HG03439 (cell line): ENCODE data around the gene GCNT1.
A peak's percentile ranks its signal among the peaks of the same experiment; 100 is the strongest.
"Not testable (repeated sequence)": the region's sequence is repeated elsewhere in the genome, so short reads cannot be mapped to it uniquely, and the experiment has no call there.

ENCODE experiments used
- ATAC-seq: cut with Tn5 transposase; IDR thresholded peaks from one replicate; pipeline ENCODE4 v1.9.1; 2021; ENCODE audit warnings: mild to moderate bottlenecking, moderate library complexity; ENCODE audit not compliant: unreplicated experiment

Gene GCNT1

DNA sequence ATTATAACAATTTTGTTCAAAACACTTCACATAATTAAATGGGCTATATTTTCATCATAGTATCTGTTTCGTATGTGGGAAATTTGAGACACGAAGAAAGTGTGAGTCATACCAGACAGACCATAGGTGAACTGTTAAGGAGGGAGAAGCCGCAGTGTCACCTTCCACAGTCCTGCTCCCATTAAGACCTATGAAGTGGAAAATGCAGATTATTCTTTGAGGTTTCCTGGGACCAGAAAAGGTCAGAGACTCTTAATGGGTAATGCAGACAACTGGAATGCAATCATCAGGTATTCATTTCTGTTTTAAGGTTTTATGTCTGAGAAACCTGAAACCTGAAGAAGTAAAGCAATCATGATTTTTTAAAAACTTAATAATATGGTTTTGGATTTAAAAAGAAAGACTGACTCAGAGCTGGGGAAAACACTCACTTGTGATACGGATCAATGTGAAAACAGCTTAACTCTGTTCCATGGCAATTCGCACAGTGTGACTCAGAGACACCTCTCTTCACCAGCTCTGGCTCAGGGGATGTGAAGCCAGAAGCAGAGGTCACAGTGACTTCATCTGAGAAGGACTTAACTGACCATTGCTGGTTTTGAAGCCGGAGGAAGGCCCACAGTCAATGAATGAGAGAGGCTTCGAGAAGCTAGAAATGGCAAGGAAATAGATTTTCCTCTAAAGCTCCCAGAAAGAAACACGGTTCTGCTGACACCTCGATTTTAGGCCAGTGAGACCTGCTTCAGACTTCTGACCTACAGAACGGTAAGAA is 17.2 kb upstream of the GCNT1 start:
- peak; percentile 53 for ATAC-seq

DNA sequence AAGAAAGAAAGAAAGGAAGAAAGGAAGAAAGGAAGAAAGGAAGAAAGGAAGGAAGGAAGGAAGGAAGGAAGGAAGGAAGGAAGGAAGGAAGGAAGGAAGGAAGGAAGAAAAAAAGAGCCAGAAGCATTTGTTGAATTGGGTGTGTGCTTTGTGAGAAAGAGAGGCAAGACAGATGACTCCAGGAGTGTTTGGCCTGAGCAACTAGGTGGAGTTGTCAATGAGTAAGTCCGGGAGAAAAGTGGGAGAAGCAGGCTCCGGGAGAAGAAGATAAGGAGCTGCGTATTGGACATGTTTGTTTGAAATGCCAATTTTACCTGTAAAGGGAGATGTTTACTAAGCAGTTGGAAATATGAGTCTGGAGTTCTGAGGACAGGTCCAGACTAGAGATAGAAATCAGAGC is 15.1 kb upstream of the GCNT1 start:
- no peak for ATAC-seq

DNA sequence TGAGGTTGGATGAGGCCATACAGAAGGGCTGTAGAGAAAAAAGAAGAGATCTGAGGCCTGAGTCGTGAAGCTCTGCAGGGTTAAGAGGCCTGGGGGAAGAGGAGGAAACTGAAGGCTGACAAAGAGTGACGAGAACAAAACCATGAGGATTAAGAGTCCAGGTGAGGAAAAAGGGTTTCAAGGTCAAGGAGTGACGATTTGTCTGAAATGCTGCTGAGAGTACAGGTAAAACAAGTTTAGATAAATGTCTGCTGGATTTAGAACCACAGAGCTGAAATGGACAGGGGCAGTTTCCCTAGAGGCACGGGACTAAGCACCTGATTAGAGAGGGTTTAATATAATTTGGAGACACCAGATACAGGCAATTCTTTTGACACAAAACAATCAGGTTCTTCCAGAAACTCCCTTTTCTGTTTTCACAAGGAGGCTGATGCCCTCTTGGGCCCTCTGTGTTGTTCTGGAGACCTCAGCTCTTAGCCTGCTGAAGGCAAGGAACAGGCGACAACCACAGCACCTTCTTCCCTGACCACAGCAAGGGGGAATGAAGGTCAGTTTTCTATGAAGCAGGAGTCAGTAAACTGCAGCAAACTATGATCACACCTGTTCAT is 14.6 kb upstream of the GCNT1 start:
- ATAC-seq = no peak

DNA sequence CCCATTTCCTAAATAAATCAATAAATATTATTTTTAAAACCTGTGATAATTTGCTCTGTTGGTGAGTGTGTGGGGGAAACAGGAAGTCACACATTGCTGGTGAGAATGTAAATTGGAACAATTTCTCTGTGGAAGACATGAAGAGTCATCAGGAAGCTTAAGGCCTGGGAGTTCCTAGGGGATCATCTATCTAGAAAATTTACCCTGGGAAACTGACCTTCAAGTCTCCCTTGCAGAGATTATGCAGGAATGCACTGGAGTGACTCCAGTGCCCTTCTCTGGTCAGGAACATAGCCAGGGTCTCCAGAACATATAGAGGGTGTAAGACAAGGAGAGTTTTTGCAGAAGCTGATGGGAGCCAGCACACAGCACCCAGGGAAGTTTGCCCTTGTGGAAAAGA is 13.0 kb upstream of the GCNT1 start:
- ATAC-seq = no peak

DNA sequence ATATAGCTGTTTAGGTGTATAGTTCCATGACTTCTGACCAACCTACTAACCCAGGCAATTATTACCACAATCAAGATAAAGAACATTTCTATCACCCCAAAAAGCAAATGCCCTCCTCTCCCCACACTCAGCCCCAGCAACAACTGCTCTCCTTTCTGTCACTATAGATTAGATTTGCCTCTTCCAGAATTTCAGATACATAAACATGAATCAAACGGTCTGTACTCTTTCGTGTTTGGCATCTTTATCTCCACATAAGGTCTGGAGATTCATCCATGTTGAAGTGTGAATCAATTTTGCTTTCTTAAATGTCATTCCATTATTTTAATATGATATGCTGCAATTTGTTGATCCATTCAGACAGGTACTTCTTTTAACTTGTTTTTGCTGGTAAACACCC is 10.5 kb upstream of the GCNT1 start:
- no peak for ATAC-seq

DNA sequence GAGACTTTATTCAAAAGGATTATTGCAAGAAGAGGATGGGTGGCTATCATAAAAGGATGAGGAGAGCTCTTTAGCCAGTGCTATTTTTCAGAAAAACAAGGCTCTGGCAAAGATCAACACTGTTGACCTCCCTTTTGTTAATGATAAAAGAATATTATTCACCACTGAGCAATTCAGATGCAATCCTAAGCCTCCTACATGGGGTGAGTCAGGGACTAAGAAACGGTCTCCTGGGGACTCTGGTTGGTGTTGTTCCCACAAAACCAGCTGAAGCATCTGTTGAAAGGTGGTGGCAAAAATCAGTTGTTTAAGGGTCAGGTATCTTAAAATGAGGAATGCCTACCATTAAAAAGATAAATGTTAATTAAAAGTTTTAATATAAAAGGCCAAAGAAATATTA is 7.7 kb upstream of the GCNT1 start:
- no peak for ATAC-seq

DNA sequence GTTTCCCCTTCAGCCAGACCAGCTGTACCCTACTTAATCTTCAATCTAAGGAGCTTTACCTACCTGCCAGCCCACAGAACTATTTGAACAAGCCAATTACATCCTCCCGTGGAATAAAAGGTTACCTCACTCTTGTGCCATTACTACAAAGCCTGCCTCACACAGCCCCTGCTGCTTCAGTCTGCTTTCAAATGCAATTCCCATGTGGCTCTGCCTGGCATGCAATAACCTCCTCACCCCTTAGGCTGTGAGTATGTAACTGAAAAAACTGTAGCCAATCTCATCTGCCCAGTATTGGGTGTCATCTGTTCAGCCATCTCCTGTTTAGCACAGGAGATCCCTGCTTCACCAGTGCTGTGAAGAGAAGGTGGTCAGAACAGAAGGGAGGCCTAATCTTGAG is 6.1 kb upstream of the GCNT1 start:
- no peak for ATAC-seq

DNA sequence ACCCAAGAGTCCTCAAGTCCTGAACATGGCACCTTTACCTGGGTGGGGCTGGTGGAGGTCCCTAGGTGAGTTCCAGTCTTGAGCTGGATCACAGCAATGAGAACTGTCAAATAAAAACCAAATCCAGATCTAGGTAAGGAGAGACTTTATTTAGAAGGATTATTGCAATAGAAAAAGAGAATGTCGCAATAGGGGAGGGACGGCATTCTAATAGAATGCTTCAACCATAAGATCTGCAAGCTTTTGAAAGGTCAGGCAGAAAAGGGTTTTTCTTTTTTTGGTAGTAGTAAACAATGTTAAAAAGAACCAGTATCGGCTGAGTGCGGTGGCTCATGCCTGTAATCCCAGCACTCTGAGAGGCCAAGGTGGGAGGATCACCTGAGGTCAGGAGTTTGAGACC is 5.2 kb upstream of the GCNT1 start:
- no peak for ATAC-seq

DNA sequence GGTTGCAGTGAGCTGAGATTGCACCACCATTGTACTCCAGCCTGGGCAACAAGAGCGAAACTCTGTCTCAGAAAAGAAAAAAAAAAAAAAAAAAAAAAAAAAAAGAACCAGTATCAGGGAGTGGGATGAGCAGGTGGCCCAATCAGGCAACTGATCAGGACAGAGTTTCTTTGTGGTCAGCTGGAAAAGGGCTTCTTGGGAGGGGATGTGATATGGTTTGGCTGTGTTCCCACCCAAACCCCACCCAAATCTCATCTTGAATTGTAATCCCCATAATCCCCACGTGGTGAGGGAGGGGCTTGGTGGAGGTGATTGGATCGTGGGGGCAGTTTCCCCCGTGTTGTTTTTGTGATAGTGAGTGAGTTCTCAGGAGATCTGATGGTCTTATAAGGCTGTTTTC is 4.7 kb upstream of the GCNT1 start:
- ATAC-seq = no peak

DNA sequence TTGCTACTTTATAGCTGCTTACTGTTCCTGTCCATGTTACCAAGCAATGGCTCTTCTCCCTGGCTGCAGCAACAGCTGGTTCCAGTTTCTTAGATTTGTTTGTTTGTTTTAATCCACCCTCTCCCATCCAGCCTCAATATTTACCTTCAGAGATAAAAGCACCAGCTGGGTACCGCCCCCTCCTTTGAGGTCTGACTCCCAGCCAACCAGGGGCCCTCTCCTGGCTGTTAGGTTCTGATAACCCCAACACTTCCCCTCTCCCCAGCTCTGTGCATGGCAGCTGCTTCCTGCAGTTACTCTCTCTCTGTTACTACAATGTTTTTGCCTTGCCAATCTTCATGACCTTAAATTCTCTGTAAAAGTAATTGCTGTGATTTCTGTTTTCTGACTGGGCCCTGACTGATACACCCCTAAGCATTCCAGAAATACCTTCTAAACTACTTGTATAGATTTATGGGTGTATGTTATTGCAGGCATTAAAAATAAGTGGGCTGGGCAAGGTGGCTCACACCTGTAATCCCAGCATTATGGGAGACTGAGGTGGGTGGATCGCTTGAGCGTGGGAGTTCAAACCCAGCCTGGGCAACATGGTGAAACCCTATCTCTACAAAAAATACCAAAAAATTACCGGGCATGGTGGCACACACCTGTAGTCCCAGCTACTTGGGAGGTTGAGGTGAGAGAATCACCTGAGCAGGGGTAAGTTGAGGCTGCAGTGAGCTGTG is 2.6 kb upstream of the GCNT1 start:
- ATAC-seq = no peak

DNA sequence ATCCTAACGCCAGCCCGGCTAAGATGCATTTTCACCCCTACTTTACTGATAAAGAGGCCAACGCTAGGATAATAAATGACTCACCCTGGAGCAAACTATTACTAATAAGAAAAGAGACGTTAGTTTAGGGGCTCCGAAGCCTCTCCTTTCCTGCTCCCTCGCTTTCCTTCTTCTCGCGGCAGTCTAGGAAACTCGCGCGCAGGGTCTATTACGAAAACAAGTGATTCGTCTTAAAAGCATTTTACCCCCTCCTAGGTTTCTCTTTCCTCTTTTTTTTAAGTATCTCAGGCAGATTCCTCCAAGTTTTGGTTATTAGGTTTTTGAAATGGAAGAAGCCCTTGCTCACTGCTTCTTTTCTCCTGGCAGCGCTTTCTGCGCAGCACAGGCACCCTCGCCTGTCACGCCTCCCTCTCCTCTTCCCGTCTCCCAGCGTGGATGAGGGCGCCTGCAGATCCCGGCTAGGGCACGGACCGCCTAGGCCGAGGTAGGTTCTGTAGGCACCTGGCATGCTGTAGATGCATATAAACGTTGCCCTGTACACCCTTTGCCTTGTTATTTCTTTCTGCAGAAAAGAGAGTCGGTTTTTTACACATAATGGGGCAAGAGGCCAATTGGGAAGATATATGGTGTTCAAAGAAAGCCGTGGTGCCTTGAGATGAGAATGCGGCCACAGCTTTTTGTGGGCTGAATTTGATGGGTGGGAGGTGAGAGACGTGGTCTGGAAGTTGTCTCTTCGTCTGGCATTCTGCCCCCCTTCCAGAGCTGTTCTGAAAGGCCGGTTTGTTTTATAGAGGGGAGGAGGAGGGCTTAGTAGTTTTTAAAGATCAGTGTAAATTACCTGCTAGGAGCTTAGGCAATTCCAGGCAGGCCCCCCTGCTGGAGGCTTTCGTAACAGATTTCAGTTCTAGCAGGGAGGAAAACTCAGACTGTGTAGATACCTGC is 983 bp downstream of the GCNT1 start:
- no peak for ATAC-seq

DNA sequence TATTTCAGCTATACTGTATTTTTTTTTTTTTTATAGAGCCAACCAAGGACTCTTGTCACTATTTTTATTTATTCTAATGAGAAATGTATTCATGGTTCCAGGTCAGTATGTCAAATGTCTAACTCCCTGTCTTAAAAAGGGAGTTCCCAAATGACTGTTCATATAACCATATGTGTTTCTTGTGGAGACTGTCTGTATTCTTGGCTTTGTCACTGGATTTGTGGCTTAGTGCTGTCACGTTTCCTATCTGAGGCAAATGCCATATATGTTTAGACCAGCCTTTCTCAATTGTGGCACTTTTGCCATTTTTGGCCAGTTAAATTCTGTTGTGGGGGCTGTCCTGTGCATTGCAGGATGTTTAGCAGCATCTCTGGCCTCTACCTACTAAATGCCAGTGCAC is 3.1 kb downstream of the GCNT1 start:
- no peak for ATAC-seq

DNA sequence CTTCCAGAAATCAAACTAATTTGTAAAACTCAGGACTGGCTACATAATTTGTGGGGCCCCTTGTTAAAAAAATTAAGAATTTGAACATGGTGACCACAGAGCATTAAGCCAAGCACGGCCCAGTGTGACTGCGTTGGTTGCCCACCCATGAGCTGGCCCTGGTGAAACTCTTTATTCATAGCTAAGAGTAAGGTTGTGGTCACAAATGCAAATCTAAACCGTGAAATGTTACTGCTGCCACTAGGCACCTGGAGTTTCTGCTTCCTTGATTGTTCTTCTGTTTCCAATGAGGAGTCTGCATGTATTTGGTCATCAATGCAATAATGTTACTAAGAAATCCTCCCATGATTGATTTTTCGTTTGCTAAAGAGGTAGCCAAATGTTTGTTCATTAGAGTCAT is 4.2 kb downstream of the GCNT1 start:
- no peak for ATAC-seq

DNA sequence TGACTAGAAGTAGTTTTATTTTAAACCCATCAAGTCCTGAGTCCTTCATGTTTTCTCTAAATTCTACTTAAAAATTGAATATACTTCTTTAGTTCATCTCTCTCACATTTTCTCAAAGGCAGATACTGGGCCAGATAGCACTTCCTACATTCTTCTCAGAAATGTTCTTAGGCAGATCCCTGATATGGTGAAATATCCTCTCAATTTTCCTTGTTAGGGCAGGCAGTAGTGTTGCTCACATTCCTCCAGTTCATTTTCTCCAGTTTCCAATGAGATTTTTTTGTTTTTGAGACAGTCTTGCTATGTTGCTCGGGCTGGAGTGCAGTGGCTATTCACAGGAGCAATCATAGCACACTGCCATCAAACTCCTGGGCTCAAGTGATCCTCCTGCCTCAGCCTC is 5.7 kb downstream of the GCNT1 start:
- no peak for ATAC-seq

DNA sequence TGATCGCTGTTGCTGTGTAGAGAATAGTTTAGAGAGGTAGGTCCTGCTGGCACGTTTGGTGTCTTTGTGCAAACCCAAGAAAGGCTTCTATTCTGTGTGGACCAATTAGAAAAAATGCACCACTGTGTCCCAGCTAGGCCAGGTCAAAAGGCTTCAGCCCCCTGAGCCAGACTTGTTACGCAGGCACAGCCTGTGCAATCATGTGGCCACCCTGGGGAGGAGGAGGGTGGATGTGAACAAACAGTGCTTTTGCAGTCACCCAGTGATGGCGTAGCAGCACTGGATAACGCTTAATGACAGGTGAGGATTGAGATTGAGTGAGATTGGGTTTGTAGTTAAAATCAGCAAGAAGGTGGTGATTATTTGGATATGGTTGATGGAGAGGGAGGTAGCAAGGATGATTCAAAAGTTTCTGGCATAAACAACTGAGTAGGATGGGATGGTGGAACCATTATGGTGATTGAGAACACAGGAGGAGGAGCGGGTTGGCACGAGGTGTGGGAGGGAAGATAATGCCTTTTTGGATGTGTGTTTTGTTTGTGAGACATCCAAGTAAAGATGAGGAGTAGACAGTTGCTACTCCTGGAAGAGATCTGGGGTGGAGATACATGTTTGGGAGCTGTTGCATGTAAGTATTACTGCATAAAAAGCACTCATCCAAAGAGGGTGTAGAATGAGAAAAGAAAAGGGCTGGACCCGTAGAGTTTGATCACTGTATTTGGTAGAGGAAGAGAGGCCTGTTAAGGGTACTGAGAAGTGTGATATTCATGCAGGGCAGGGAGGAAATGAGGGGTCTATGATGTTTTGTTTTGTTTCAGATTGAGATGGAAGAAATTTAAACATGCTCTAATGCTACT is 6.7 kb downstream of the GCNT1 start:
- ATAC-seq = no peak

DNA sequence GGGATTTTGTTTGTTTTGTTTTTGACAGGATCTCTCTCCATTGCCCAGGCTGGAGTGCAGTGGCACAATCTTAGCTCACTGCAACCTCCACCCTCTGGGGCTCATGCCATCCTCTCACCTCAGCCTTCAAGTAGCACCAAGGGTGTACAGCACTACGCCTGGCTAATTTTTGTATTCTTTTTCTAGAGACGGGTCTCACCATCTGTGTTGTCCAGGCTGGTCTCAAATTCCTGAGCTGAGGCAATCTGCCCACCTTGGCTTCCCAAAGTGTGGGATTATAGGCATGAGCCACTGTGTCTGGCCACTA is 7.3 kb downstream of the GCNT1 start:
- no peak for ATAC-seq

DNA sequence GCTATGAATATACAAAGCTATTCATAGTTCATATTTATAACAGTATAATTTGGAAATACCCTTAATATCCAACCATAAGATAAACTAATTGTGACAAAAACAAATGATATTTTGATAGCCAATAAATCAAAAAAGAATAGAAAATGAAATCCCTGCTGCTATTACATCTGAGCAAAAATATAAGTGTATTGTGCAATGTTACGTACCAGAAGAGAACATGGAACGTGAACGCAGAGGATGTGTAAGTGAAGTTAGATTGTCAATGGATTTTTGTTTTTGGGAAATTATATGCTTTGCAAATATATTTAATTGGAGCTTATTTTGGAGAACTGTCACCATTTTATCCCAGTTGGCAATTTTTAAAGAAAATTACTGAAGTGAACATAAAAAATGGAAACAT is 15.4 kb downstream of the GCNT1 start:
- ATAC-seq = no peak

DNA sequence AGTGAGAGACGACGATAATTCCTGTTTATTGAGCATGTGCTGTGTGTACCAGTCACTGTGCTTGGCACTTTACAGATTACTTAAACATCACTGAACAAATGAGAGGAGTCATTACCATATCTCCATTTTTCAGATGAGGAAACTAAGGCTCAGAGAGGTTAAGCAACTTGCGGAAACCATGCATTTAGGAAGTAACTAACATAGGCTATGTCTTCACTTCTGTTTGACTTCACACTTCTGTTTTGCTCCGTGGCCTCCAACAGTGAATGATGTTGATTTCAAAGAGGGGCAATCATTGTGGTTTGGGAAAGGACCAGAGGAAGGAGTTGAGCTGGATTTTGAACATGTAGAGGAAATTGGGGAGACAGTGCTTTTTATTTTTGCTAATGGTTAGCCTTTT is 16.7 kb downstream of the GCNT1 start:
- ATAC-seq = no peak

DNA sequence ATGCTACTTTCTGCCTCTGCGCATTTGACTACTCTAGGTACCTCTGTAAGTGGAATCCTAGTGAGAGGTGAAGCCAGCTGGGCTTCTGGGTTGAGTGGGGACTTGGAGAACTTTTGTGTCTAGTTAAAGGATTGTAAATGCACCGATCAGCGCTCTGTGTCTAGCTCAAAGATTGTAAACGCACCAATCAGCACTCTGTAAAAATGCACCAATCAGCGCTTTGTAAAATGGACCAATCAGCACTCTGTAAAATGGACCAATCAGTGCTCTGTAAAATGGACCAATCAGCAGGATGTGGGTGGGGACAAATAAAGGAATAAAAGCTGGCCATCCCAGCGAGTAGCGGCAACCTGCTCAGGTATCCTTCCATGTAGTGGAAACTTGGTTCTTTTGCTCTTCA is 18.8 kb downstream of the GCNT1 start:
- not testable (repeated sequence) for ATAC-seq

DNA sequence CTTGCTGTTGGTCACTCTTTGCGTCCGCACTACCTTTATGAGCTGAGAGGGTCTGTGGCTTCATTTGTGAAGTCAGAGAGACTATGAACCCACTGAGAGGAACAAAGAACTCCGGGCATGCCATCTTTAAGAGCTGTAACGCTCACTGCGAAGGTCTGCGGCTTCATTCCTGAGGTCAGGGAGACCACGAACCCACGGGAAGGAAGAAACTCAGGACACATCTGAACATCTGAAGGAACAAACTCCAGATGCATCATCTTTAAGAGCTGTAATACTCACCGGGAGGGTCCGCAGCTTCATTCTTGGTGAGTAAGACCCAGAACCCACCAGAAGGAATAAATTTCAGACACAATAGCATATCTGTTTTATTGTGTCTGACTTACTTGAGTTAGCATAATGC is 19.2 kb downstream of the GCNT1 start:
- ATAC-seq = no peak
